Psoas muscle (tissue), 8 donors: ENCODE measurements around the gene DPT. TPM values are rescaled to one million over a fixed set of nuclear protein-coding genes. Genes with fewer than 3 reads are reported as not detected.

ENCODE experiments used
- ATAC-seq, 4 donors: fragments of 200-7000 bp; cut with Tn5 transposase; one replicate each; pipeline ENCODE4 v1.9.1; 2020; ENCODE audit warnings: moderate library complexity in 3 of 4, mild to moderate bottlenecking in 2 of 4
- DNase-seq, 2 donors: peaks; one replicate each; pipeline ENCODE4 v3.0.0-alpha.2; 2020
- H3K27ac ChIP-seq: fragments of 200-600 bp; one replicate; pipeline ENCODE4 v1.8.0; 2022
- H3K27me3 ChIP-seq, 3 donors: fragments of 200-600 bp in 1 of 3; one replicate each; pipeline versions ENCODE4 v1.6.1 to v1.8.0; 2013 to 2022; ENCODE audit warnings: low read length in 2 of 3, mild to moderate bottlenecking in 2 of 3, moderate library complexity in 1 of 3; ENCODE audit not compliant: insufficient read depth in 3 of 3
- H3K36me3 ChIP-seq, 2 donors: fragments of 200-600 bp in 1 of 2; one replicate each; pipeline versions ENCODE4 v1.6.1 to v1.8.0; 2013 to 2022; ENCODE audit warnings: low read depth in 1 of 2, mild to moderate bottlenecking in 1 of 2, moderate library complexity in 1 of 2; ENCODE audit not compliant: insufficient read depth in 1 of 2
- H3K4me1 ChIP-seq: fragments of 200-600 bp; one replicate; pipeline ENCODE4 v1.8.0; 2022
- H3K4me3 ChIP-seq: fragments of 200-600 bp; one replicate; pipeline ENCODE4 v1.8.0; 2022; ENCODE audit warnings: mild to moderate bottlenecking
- H3K9me3 ChIP-seq: fragments of 200-600 bp; one replicate; pipeline ENCODE4 v1.8.0; 2022
- CTCF ChIP-seq: fragments of 200-600 bp; IDR thresholded peaks from one replicate; pipeline ENCODE4 v1.8.0; 2022; ENCODE audit warnings: antibody characterized with exemption
- WGBS, 3 donors: extraction: QIAGEN DNeasy Blood & Tissue Kit; methylation state at CpG; one replicate each; pipeline versions ENCODE4 v1.1.6 to v1.1.7; 2013; 5-methylcytosine and 5-hydroxymethylcytosine counted together
- intact Hi-C, 2 donors: fragments of 100-400 bp; cut with DNase I; formaldehyde crosslinking; loops; one replicate each; pipeline versions ENCODE4 v1.11.0 to v1.14.2; 2022
- polyA plus RNA-seq, 3 donors: library from polyadenylated mRNA; stranded (reverse); fragments of 200-250 nt; gene quantifications; one replicate each; pipeline ENCODE4 v1.2.3, GENCODE V29; 2013
- total RNA-seq, 4 donors: library from RNA; stranded (reverse); fragmentation: NEBNext Ultra II Directional in 2 of 4; extraction: Animal tissue kit (Norgen Biotek cat#: 25700) in 2 of 4; gene quantifications; one replicate each; pipeline versions ENCODE4 v1.2.1 to v1.2.4, GENCODE V29; 2021 to 2023
- donor health status: healthy with polysubstance abuse.
- donor health status: DM: no; HTN: no; CAD: no; lungs with moderate emphysema.
- donor health status: Bipolar disorder and iron deficiency.
- donor health status: healthy.
- donor health status: DM: yes; HTN: yes; CAD: no.
- donor health status: DM: no; HTN: no; CAD: no.
- donor health status: DM: no; HTN: no; CAD: no.
- donor health status: DM: yes; HTN: yes; CAD: no.

The DPT gene
- total and polyA plus RNA-seq, 7 donors = 8.5 to 39.4 (median 9.3) TPM

- no peaks in the 10 kb centered on the region for H3K27me3 ChIP-seq
- H3K4me1 ChIP-seq = no peaks in the 10 kb centered on the region
- intact Hi-C loops = no loop called here
- no peak for TF ChIP-seq CTCF
- WGBS, 3 donors = 87 to 93% (median 88%) methylated on average over 4 of the region's 4 CpGs
- no peak overlapping the region for H3K4me3 ChIP-seq
- H3K27ac ChIP-seq = no peak overlapping the region
- DNase-seq (no peak), ATAC-seq (no peak)
- no peaks in the 10 kb centered on the region for H3K9me3 ChIP-seq
- no peaks in the 10 kb centered on the region for H3K36me3 ChIP-seq
These were observed 33.5 kb upstream of the DPT start for GRCh38 chr1:168762473-168762872.

GRCh38 chr1:168760781-168761180 lies 31.8 kb upstream of the DPT start:
- TF ChIP-seq CTCF = no peak
- intact Hi-C loops = no loop called here
- Histone ChIP-seq H3K4me1 (no peaks in the 10 kb centered on the region), H3K9me3 (no peaks in the 10 kb centered on the region), H3K4me3 (no peak overlapping the region), H3K27me3 (no peaks in the 10 kb centered on the region), H3K36me3 (no peaks in the 10 kb centered on the region), H3K27ac (no peak overlapping the region)
- ATAC-seq (no peak), DNase-seq (no peak)
- 89 to 95% (median 95%) methylated on average over 4 of the region's 4 CpGs for WGBS, 3 donors

GRCh38 chr1:168760241-168760640 lies 31.2 kb upstream of the DPT start:
- ATAC-seq (peak; percentile 19 to 84 (median 69)), DNase-seq (no peak)
- Histone ChIP-seq H3K4me1 (no peaks in the 10 kb centered on the region), H3K9me3 (no peaks in the 10 kb centered on the region), H3K36me3 (no peaks in the 10 kb centered on the region), H3K27ac (no peak overlapping the region), H3K27me3 (no peaks in the 10 kb centered on the region), H3K4me3 (no peak overlapping the region)
- intact Hi-C loops = no loop called here
- 32 to 59% (median 56%) methylated on average over 2 of the region's 2 CpGs for WGBS, 3 donors
- no peak for TF ChIP-seq CTCF

GRCh38 chr1:168759077-168759476 lies 30.1 kb upstream of the DPT start:
- no peaks in the 10 kb centered on the region for H3K36me3 ChIP-seq
- no peaks in the 10 kb centered on the region for H3K27me3 ChIP-seq
- intact Hi-C loops = no loop called here
- TF ChIP-seq CTCF = no peak
- no peak overlapping the region for H3K27ac ChIP-seq
- ATAC-seq (no peak), DNase-seq (no peak)
- no peaks in the 10 kb centered on the region for H3K9me3 ChIP-seq
- WGBS, 3 donors = 55 to 74% (median 66%) methylated on average over 3 of the region's 3 CpGs
- no peak overlapping the region for H3K4me3 ChIP-seq
- no peaks in the 10 kb centered on the region for H3K4me1 ChIP-seq

DNA sequence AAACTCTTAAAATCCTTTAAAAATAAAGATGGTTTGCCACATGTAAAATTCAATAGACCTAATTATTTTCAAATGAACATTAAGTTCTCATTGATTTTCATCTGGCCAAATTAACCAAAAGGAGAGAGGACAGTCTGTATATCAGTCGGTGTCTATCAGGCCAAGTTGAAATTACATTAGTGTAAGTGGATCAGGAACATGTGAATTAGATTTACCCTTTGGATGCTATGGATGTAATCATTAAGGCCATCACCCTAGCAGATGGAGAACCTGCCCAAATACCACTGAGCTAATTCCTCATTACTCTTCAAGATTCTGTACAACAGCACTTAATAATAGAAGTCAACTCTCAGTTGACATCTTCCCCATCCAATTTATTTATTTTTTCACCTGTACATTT lies 29.5 kb upstream of the DPT start:
- no peak for DNase-seq
- H3K36me3 ChIP-seq = no peaks in the 10 kb centered on the region
- WGBS, 3 donors = 92 to 100% (median 96%) methylated on average over 1 of the region's 1 CpG
- no peaks in the 10 kb centered on the region for H3K9me3 ChIP-seq
- intact Hi-C loops = no loop called here
- H3K4me1 ChIP-seq = no peaks in the 10 kb centered on the region
- no peak overlapping the region for H3K27ac ChIP-seq
- H3K27me3 ChIP-seq = no peaks in the 10 kb centered on the region
- H3K4me3 ChIP-seq = no peak overlapping the region
- TF ChIP-seq CTCF = no peak
- no peak for ATAC-seq
